HG03045 (cell line): Measurements from ENCODE around the gene AGBL1.

Experiments
- ATAC-seq: cut with Tn5 transposase; IDR thresholded peaks from one replicate; pipeline ENCODE4 v1.9.1; 2021; ENCODE audit warnings: mild to moderate bottlenecking, moderate library complexity; ENCODE audit not compliant: unreplicated experiment

AGBL1 gene

DNA sequence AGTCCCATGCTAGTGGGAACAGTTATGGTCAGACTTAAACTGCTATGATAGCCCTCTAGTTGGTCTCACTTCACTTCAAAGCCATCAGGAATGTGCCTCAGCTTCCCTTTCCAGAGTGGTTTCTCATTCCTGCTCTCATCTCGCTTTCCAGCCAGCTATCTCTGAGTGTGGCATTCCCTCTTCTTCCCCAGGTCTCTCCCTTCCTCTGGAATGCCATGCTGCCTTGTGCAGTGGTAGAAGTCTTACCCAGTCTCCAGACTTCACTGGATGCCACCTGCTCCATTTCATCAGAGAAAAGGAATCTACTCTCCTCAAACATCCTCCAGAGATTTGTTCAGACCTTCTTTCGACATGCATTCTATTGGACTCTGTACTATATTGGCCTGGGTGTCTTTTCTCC, 83.0 kb downstream of the AGBL1 start:
- ATAC-seq = no peak

GRCh38 chr15:86163816-86164215, 84.1 kb downstream of the AGBL1 start:
- ATAC-seq = no peak

- no peak for ATAC-seq
Observed at GRCh38 chr15:86164232-86164898, 84.7 kb downstream of the AGBL1 start.

- ATAC-seq = no peak
Observed at GRCh38 chr15:86165265-86166211, 85.9 kb downstream of the AGBL1 start.

DNA sequence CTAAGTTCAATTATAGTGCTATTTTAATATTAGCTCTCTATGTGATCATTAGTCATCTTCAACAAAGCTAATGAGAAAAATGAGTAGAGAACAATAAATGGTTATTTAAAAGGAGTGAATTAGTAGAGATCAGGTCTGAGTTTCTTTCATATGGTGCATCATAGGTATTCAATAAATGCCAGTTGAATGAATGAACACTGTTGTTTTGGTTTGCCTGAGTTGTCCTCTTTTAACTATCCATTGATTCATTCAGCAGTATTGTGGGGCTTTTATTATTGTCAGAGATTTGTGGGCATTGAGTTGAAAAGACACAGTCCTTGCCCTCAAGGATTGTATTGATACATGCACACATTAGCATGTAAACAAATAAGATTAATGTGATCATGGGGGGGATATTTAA, 88.2 kb downstream of the AGBL1 start:
- ATAC-seq = no peak

DNA sequence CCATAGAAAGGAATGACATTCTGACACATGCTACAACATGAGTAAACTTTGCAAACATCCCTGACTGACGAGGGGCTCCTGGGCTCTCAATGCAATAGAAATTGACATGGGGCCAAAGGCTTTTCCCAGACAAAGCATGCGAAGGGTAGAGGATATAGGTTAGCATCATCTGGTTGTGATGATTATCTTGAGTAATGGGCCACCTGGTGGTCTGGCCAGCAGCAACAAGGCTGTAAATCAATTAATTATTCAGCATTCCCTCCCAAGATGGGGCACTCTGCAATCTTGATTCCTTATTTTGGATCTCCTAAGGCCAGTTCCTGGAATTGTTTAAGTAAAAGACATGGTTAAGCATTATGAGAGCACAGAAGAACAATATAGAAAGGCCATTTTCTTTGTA, 99.2 kb downstream of the AGBL1 start:
- ATAC-seq = no peak

GRCh38 chr15:86183596-86184491, 104.2 kb downstream of the AGBL1 start:
- no peak for ATAC-seq

- no peak for ATAC-seq
Observed at GRCh38 chr15:86193716-86194380, 114.2 kb downstream of the AGBL1 start.

DNA sequence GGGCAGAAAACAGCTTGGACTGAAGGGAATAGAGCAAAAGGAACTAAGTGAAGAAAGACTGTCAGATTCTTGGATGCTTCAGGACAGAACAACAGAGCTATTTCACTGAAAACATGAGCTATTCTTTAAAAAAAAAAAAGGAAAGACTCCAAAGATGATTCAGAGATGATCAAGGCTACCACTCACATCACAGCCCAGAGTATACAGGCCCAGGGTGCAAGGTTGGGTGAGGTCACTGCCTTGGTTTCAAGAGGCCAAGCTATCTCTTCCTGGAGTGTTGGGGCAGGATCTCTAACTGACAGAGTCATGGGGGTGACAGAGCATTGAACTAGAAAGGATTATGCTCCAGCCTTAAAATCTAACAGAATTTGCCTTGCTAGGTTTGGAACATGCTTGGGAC, 118.1 kb downstream of the AGBL1 start:
- ATAC-seq = no peak

DNA sequence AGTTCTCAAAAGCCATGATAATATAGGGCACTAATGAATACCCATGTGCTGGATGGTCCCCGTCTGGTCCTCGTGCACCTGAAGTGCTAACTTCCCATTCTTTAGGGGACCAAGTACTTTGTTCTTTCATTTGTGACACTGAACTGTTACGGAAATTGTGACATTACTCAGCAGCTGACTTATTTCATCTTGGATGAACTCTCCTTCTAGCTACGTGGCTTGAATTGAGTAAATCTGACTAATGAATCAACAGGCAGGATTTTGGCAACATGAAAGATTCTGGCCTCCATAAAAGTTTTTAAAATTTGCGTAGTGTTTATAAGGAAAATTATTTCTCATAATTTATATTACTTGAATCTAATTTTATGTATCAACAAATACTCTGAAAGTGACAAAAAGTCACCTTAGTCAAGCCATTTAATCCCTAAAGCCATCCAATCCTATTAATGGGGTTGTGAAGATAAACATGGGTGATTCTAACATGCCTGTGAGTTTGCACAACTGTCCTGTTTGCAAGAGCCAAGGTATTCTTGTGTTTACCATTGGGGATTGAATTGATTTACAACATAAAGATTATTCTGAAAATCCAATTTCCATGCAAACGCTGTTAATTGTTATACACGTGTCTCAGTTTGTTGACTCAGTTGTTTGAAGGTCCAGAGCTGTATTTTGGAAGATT, 119.9 kb downstream of the AGBL1 start:
- no peak for ATAC-seq

GRCh38 chr15:86201313-86202008, 121.8 kb downstream of the AGBL1 start:
- no peak for ATAC-seq

GRCh38 chr15:86203462-86203861, 123.8 kb downstream of the AGBL1 start:
- ATAC-seq = no peak

DNA sequence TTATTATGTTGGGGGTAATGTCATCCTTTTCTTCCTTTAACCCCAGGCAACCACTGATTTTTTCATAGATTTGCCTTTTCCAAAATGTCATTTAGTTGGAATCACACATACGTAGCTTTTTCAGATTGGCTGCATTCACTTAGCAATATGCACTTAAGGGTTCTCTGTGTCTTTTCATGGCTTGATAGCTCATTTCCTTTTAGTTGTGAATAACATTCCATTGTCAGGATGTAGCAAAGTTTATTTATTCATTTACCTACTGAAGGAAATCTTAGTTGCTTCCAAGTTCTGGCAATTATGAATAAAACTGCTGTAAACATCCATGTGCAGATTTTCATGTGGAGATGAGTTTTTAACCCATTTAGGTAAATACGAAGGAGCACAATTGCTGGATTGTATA, 125.4 kb downstream of the AGBL1 start:
- ATAC-seq = no peak

DNA sequence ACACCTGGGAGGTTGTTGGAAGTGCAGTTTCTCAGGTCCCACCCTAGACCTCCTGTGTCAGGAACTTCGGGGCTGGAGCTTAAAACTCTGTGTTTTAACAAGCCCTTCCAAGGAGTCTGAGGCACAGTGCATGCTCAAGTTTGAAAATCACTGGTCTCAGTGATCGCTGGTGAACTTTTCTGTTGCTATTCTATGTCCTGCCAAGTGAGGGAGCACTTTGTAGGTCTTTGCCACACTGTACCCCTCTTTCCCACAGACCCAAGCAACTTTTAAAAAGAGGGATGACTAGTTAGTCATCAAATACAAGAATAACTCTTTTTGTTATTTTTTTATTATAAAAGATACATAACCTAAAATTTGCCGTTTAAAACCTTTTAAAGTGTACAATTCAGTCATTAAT, 133.7 kb downstream of the AGBL1 start:
- ATAC-seq = no peak

GRCh38 chr15:86213888-86214287, 134.2 kb downstream of the AGBL1 start:
- ATAC-seq = no peak

DNA sequence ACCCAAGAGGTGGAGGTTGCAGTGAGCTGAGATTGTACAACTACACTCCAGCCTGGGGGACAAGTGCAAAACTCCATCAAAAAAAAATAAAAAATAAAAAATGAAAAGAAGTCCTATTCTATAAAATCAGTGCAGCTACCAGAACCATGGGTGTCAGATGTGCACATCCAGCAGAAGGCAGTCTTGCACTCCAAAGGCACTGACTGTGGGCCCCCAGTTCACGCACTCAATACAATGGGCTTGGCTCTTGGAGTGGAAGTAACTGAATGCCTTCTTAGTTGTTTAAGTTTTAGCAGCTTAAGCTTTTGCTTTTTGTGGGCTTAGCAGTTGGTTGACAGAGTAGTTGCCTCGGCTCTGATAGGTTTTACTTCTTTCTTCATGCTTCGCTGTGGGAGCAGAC, 141.4 kb downstream of the AGBL1 start:
- no peak for ATAC-seq

DNA sequence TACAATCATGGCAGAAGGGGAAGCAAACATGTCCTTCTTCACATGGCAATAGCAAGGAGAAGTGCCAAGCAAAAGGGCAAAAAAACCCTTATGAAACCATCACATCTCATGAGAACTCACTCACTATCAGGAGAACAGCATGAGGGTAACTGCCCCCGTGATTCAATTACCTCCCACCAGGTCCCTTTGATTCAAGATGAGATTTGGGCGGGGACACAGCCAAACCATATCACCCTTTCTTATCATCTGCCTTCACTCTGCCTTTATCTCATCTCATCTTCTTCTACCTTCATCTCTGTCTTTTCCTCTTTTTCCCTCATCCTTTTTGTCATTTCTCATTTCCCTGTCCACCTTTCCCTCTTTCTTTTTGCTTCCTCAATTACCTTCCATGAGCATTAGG, 149.6 kb downstream of the AGBL1 start:
- no peak for ATAC-seq

DNA sequence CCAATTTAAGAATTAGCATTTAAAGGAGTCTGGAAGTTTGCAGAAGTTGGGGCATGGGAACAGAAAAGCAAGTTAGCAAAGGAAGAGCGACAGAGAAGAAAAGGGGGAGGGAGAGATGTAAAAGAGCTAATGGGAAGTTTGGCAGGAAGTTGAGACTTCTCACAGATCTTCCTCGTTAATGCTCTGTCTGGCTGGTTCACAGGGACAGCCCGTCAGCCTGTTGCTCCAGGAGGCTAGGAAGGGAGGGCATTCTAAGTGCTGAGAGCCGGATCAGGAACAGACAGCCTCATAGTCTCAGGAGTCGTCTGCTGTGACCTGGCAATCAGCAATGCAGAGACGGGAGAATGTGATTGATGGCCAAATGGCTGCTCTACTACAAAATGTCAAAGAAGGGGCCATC, 150.3 kb downstream of the AGBL1 start:
- ATAC-seq = no peak

DNA sequence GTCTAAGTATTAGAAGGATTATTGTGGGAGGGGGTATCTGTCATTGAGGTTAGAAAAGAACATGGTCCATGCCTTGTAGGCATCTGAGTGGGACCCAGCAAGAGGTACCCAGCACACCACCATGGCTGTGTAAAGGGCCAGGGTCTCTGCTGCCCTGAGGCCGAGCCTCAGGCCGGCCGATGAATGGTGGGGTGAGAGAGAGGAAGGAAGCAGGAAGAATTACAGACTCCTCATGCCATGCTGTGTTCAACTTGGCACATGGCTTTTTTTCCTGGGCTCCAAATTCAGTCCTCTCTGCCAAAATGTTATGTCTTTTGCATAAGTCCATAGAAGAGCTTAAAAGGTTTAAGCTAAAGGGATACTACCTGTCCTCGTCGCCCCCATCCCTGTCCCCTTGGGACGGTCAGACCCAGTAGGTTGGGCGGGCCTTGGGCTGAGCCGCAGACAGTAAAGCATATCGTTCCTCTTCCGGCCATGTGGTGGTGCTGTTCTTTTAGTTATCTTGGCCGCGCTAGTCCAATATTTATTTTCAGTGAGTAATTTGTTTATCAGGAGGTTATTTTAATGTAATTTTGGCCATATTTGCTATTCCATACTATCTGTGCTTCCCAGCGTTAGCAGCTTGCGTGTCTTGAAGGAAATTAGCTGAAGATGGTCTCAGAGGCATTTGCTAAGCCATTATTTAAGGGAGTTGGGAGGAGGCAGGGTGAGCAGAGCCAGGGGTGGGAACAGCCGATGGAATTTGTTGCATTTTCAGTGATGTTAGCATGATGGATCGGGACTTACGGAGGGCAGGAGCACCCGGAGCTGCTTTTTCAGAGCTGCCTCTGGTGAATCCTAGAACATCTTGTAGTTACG, 152.4 kb downstream of the AGBL1 start:
- no peak for ATAC-seq
